GM18507 (cell line): ENCODE results near the gene ZNF804B.

ENCODE experiments used
- DNase-seq: peaks from one replicate; pipeline ENCODE4 v3.0.0; 2011; ENCODE audit warnings: low read depth; ENCODE audit not compliant: insufficient read length; ENCODE audit errors: extremely low spot score
- FAIRE-seq: peaks from 2 replicates; lab custom pipeline; 2011; peaks lifted over from hg19 to GRCh38; lab: Jason Lieb, UNC

The ZNF804B gene

GRCh38 chr7:89377219-89377618, 617.7 kb downstream of the ZNF804B start:
- FAIRE-seq (no peak), DNase-seq (no peak)

- DNase-seq (no peak), FAIRE-seq (no peak)
Observed at GRCh38 chr7:89385411-89385810, 625.9 kb downstream of the ZNF804B start.
